SK-N-SH treated with all-trans-retinoic acid at 6 μM for 48 hours (cell line): ENCODE results near the gene CD22.

Source experiments
- ATAC-seq: fragments of 200-7000 bp; cut with Tn5 transposase; 3 replicates; pipeline ENCODE4 v1.9.1; 2020; ENCODE audit warnings: mild to moderate bottlenecking, moderate library complexity
- ARNTL ChIP-seq: fragments of 450-650 bp; formaldehyde crosslinking; IDR thresholded peaks from 2 replicates; pipeline ENCODE4 v1.5.0; 2020; ENCODE audit warnings: low read depth, mild to moderate bottlenecking, moderate library complexity, borderline replicate concordance
- BACH2 ChIP-seq: fragments of 250-450 bp; sonication (Bioruptor Pico); IDR thresholded peaks from 2 replicates; pipeline ENCODE4 v1.9.0; 2021; ENCODE audit warnings: mild to moderate bottlenecking, borderline replicate concordance
- CSDC2 ChIP-seq: fragments of 250-450 bp; sonication (Bioruptor Pico); IDR thresholded peaks from 2 replicates; pipeline ENCODE4 v1.5.0; 2020; ENCODE audit warnings: mild to moderate bottlenecking, moderate library complexity
- ESRRG ChIP-seq: fragments of 250-450 bp; sonication (Bioruptor Pico); IDR thresholded peaks from 2 replicates; pipeline ENCODE4 v1.6.1; 2021; ENCODE audit warnings: mild to moderate bottlenecking
- GLIS3 ChIP-seq: fragments of 250-450 bp; sonication (Bioruptor Pico); IDR thresholded peaks from 2 replicates; pipeline ENCODE4 v1.5.0; 2020; ENCODE audit warnings: mild to moderate bottlenecking, moderate library complexity
- ISL1 ChIP-seq: fragments of 250-450 bp; sonication (Bioruptor Pico); IDR thresholded peaks from 2 replicates; pipeline ENCODE4 v2.1.2; 2022; ENCODE audit warnings: mild to moderate bottlenecking, moderate library complexity
- OSR1 ChIP-seq: fragments of 250-450 bp; sonication (Bioruptor Pico); IDR thresholded peaks from 2 replicates; pipeline ENCODE4 v1.8.0; 2022; ENCODE audit warnings: moderate library complexity, mild to moderate bottlenecking, inconsistent platforms
- PPARA ChIP-seq: fragments of 250-450 bp; sonication (Bioruptor Pico); IDR thresholded peaks from 2 replicates; pipeline ENCODE4 v1.5.0; 2020; ENCODE audit warnings: mild to moderate bottlenecking, borderline replicate concordance
- RARB ChIP-seq: fragments of 250-450 bp; sonication (Bioruptor Pico); IDR thresholded peaks from 2 replicates; pipeline ENCODE4 v1.8.0; 2021; ENCODE audit warnings: mild to moderate bottlenecking, moderate library complexity
- SNAI2 ChIP-seq: fragments of 250-450 bp; sonication (Bioruptor Pico); IDR thresholded peaks from 2 replicates; pipeline ENCODE4 v1.5.0; 2020; ENCODE audit warnings: mild to moderate bottlenecking, moderate library complexity
- TCF4 ChIP-seq: fragments of 250-450 bp; sonication (Bioruptor Pico); IDR thresholded peaks from 2 replicates; pipeline ENCODE4 v1.8.0; 2021; ENCODE audit warnings: mild to moderate bottlenecking, moderate library complexity, borderline replicate concordance
- TOX ChIP-seq: fragments of 250-450 bp; sonication (Bioruptor Pico); IDR thresholded peaks from 2 replicates; pipeline ENCODE4 v1.8.0; 2021; ENCODE audit warnings: mild to moderate bottlenecking, moderate library complexity, borderline replicate concordance
- ZFP3 ChIP-seq: fragments of 250-450 bp; sonication (Bioruptor Pico); IDR thresholded peaks from 2 replicates; pipeline ENCODE4 v1.5.0; 2020; ENCODE audit warnings: mild to moderate bottlenecking, moderate library complexity
- ZFP30 ChIP-seq: fragments of 450-650 bp; formaldehyde crosslinking; IDR thresholded peaks from 2 replicates; pipeline ENCODE4 v1.5.0; 2022; ENCODE audit warnings: mild to moderate bottlenecking, moderate library complexity
- ZNF565 ChIP-seq: fragments of 450-650 bp; formaldehyde crosslinking; conservative IDR thresholded peaks from 2 replicates; pipeline ENCODE4 v1.5.0; 2020; ENCODE audit warnings: low read depth, mild to moderate bottlenecking, moderate library complexity
- ZNF70 ChIP-seq: fragments of 450-650 bp; formaldehyde crosslinking; IDR thresholded peaks from 2 replicates; pipeline ENCODE4 v1.5.0; 2020; ENCODE audit warnings: mild to moderate bottlenecking, moderate library complexity
- ZNF8 ChIP-seq: fragments of 450-650 bp; formaldehyde crosslinking; IDR thresholded peaks from 2 replicates; pipeline ENCODE4 v1.5.0; 2020; ENCODE audit warnings: mild to moderate bottlenecking, moderate library complexity
- TF ChIP-seq, protein P1 (sequence below): fragments of 250-450 bp; sonication (Bioruptor Pico); IDR thresholded peaks from 2 replicates; pipeline ENCODE4 v1.8.0; 2021; ENCODE audit warnings: low read depth, mild to moderate bottlenecking, moderate library complexity, borderline replicate concordance
- TF ChIP-seq, protein P2 (sequence below): fragments of 250-450 bp; sonication (Bioruptor Pico); IDR thresholded peaks from 2 replicates; pipeline ENCODE4 v1.5.0; 2020; ENCODE audit warnings: mild to moderate bottlenecking, moderate library complexity
- TF ChIP-seq, protein P3 (sequence below): fragments of 250-450 bp; sonication (Bioruptor Pico); IDR thresholded peaks from 2 replicates; pipeline ENCODE4 v1.8.0; 2020; ENCODE audit warnings: mild to moderate bottlenecking, moderate library complexity, borderline replicate concordance

CD22 gene

DNA sequence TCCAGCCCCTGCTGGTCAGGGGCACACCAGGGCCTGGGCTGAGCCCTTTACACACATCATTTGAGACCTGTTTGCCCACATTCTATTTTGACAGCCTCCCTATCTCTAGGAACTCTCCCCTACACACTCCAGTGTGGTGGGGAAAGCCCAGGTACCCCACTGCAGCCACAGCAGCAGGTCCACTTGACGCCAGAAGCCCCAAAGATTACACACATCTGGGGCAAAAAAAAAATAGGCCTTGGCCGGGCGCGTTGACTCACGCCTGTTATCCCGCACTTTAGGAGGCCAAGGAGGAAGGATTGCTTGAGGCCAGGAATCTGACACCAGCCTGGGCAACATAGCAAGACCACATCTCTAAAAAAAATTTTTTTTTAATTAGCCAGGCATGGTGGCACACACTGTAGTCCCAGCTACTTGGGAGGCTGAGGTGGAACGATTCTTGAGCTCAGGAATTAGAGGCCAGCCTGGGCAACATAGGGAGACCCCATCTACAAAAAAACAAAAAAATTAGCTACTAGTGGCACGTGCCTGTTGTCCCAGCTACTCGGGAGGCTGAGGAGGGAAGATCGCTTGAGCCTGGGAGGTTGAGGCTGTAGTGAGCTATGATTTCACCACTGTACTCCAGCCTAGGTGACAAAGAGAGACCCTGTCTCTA is 18.0 kb upstream of the CD22 start:
- no peak for ATAC-seq
- no peak for TF ChIP-seq ARNTL

DNA sequence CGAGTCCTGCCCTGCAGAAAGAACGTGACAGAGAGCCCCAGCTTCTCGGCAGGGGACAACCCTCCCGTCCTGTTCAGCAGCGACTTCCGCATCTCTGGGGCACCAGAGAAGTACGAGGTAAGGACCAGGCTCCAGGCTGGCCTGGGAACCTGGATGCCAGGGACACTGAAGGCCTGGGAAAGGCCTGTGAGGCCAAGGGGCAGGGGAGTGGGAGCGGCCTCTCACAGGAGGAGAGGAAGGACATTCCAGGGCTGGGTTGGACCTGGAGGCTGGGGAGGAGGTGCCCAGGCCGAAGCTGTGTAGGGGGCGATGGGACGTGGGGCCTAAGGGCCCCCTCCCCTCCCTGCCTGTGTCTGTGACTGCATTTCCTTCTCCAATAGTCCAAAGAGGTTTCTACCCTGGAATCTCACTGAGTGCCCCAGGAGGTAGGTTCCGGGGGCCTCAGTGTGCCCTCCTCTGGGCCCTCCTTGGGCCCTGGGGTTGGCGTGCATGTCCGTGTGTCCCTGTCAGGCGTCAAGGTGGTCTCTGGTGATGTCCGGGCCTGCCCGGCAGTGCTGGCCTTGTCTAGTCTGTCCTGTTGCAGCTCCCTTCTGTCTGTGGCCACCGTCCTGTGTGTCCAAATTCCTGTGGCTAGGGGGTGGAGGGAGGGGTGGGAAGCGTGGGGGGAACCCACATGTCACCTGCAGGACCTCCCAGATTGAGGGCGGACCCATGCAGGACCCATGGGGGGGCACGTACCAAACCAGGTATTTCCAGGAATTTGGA is 16.9 kb upstream of the CD22 start:
- no peak for TF ChIP-seq TCF4 (CRISPR knock-in tag)
- TF ChIP-seq ZFP30 (CRISPR knock-in tag): no peak
- no peak for TF ChIP-seq SNAI2 (CRISPR knock-in tag)
- no peak for TF ChIP-seq ZNF8 (CRISPR knock-in tag)
- TF ChIP-seq ZFP3 (CRISPR knock-in tag): no peak
- TF ChIP-seq, protein P1, sequence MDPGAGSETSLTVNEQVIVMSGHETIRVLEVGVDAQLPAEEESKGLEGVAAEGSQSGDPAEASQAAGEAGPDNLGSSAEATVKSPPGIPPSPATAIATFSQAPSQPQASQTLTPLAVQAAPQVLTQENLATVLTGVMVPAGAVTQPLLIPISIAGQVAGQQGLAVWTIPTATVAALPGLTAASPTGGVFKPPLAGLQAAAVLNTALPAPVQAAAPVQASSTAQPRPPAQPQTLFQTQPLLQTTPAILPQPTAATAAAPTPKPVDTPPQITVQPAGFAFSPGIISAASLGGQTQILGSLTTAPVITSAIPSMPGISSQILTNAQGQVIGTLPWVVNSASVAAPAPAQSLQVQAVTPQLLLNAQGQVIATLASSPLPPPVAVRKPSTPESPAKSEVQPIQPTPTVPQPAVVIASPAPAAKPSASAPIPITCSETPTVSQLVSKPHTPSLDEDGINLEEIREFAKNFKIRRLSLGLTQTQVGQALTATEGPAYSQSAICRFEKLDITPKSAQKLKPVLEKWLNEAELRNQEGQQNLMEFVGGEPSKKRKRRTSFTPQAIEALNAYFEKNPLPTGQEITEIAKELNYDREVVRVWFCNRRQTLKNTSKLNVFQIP (CRISPR knock-in tag): no peak
- no peak for TF ChIP-seq ZNF565 (CRISPR knock-in tag)
- no peak for TF ChIP-seq ISL1 (CRISPR knock-in tag)
- no peak for TF ChIP-seq TOX (CRISPR knock-in tag)
- TF ChIP-seq RARB: no peak
- no peak for ATAC-seq

DNA sequence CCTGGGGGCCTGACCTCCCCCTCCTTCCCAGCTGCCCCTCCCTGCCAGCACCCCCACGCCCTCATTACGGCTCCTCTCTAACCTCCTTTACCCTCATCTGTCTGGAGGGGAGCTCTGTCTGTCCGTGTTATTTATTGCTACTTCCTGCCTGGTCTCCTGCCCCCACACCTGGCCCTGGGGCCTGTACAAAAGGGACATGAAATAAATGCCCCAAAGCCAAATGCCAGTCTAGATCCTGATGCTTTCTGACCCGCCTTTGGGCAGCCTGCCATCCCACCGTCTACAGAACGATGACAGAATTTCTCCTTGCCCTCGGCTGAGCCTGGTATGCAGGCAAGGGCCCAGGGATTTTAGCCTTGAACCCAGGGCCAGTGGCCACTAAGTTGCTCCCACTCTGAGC is 15.4 kb upstream of the CD22 start:
- TF ChIP-seq OSR1: no peak
- no peak for TF ChIP-seq SNAI2 (CRISPR knock-in tag)
- no peak for TF ChIP-seq GLIS3 (CRISPR knock-in tag)
- TF ChIP-seq, protein P2, sequence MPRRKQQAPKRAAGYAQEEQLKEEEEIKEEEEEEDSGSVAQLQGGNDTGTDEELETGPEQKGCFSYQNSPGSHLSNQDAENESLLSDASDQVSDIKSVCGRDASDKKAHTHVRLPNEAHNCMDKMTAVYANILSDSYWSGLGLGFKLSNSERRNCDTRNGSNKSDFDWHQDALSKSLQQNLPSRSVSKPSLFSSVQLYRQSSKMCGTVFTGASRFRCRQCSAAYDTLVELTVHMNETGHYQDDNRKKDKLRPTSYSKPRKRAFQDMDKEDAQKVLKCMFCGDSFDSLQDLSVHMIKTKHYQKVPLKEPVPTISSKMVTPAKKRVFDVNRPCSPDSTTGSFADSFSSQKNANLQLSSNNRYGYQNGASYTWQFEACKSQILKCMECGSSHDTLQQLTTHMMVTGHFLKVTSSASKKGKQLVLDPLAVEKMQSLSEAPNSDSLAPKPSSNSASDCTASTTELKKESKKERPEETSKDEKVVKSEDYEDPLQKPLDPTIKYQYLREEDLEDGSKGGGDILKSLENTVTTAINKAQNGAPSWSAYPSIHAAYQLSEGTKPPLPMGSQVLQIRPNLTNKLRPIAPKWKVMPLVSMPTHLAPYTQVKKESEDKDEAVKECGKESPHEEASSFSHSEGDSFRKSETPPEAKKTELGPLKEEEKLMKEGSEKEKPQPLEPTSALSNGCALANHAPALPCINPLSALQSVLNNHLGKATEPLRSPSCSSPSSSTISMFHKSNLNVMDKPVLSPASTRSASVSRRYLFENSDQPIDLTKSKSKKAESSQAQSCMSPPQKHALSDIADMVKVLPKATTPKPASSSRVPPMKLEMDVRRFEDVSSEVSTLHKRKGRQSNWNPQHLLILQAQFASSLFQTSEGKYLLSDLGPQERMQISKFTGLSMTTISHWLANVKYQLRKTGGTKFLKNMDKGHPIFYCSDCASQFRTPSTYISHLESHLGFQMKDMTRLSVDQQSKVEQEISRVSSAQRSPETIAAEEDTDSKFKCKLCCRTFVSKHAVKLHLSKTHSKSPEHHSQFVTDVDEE (CRISPR knock-in tag): no peak
- TF ChIP-seq ZNF70 (CRISPR knock-in tag): no peak
- TF ChIP-seq BACH2 (CRISPR knock-in tag): no peak
- TF ChIP-seq RARB: no peak
- no peak for TF ChIP-seq ZNF565 (CRISPR knock-in tag)
- TF ChIP-seq, protein P1 (CRISPR knock-in tag): no peak
- TF ChIP-seq ZFP30 (CRISPR knock-in tag): no peak
- TF ChIP-seq CSDC2: no peak
- no peak for TF ChIP-seq PPARA (CRISPR knock-in tag)
- TF ChIP-seq, protein P3, sequence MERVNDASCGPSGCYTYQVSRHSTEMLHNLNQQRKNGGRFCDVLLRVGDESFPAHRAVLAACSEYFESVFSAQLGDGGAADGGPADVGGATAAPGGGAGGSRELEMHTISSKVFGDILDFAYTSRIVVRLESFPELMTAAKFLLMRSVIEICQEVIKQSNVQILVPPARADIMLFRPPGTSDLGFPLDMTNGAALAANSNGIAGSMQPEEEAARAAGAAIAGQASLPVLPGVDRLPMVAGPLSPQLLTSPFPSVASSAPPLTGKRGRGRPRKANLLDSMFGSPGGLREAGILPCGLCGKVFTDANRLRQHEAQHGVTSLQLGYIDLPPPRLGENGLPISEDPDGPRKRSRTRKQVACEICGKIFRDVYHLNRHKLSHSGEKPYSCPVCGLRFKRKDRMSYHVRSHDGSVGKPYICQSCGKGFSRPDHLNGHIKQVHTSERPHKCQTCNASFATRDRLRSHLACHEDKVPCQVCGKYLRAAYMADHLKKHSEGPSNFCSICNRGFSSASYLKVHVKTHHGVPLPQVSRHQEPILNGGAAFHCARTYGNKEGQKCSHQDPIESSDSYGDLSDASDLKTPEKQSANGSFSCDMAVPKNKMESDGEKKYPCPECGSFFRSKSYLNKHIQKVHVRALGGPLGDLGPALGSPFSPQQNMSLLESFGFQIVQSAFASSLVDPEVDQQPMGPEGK (CRISPR knock-in tag): no peak
- no peak for ATAC-seq

DNA sequence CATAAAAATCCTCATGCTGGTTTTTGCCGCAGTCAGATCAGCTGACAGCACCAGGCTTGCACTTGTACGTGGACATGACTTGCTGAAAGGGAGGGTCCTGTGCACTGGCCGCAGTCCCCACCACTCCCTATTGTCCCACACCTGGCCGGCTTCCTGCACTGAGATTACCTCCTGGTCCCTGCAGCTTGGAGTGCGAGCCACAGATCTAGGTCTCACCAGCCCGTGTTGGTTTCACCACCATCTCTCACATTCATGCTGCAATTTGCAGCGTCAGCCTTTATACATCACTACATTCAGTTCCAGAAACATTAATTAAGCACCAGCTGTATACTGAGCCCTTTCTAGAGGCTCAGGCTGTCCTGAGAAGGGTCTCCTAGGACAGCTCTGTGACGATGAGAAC is 15.0 kb upstream of the CD22 start:
- TF ChIP-seq TOX (CRISPR knock-in tag): no peak
- no peak for TF ChIP-seq PPARA (CRISPR knock-in tag)
- no peak for TF ChIP-seq ZNF70 (CRISPR knock-in tag)
- no peak for TF ChIP-seq GLIS3 (CRISPR knock-in tag)
- no peak for TF ChIP-seq ISL1 (CRISPR knock-in tag)
- TF ChIP-seq RARB: no peak
- TF ChIP-seq CSDC2: no peak
- no peak for TF ChIP-seq ZNF565 (CRISPR knock-in tag)
- TF ChIP-seq ZNF8 (CRISPR knock-in tag): no peak
- no peak for TF ChIP-seq ESRRG
- TF ChIP-seq, protein P3 (CRISPR knock-in tag): no peak
- no peak for TF ChIP-seq OSR1
- TF ChIP-seq, all 23 proteins: peak for 0
- ATAC-seq: no peak
